GM10248 (cell line): ENCODE data around the gene OR7C1.

Experiments
- CTCF ChIA-PET: fragments of 300-600 bp; sonication (Branson Sonifier 250); formaldehyde crosslinking; extraction: SDS; loops from one replicate; lab custom pipeline; 2021; ENCODE audit warnings: antibody characterized with exemption; lab: Yijun Ruan, JAX
- POLR2A ChIA-PET: fragments of 350-650 bp; sonication (Branson Sonifier 250); formaldehyde crosslinking; extraction: SDS; loops from one replicate; lab custom pipeline; 2020; ENCODE audit warnings: antibody characterized with exemption; lab: Yijun Ruan, JAX
- DNase-seq: peaks from one replicate; pipeline ENCODE4 v3.0.0; 2012; ENCODE audit errors: extremely low spot score
- CTCF ChIP-seq: IDR thresholded peaks from 2 replicates; pipeline ENCODE4 v1.5.1; 2012; ENCODE audit warnings: mild to moderate bottlenecking, low read depth; ENCODE audit errors: extremely low read depth, missing control alignments, control extremely low read depth

OR7C1 gene

GRCh38 chr19:14817052-14817451 lies 17.9 kb downstream of the OR7C1 start:
- no peak for DNase-seq
- ChIA-PET CTCF (no interaction called here), POLR2A (no interaction called here)
- TF ChIP-seq CTCF, result no peak

GRCh38 chr19:14814982-14815652 lies 19.9 kb downstream of the OR7C1 start:
- TF ChIP-seq CTCF, result no peak
- ChIA-PET POLR2A (no interaction called here), CTCF (no interaction called here)
- no peak for DNase-seq

GRCh38 chr19:14809272-14810057 lies 25.5 kb downstream of the OR7C1 start:
- DNase-seq, result no peak
- CTCF ChIA-PET, result interaction anchor here (2.3 kb wide), 1 partner anchor 21 kb away, joined by 5 read pairs; no protein-coding TSS in a partner anchor
- TF ChIP-seq CTCF, result no peak
- POLR2A ChIA-PET, result no interaction called here

GRCh38 chr19:14804765-14805164 lies 30.2 kb downstream of the OR7C1 start:
- CTCF ChIA-PET, result interaction anchor here (1.2 kb wide), 1 partner anchor 18 kb away, joined by 3 read pairs; no protein-coding TSS in a partner anchor
- no peak for DNase-seq
- no peak for TF ChIP-seq CTCF
- POLR2A ChIA-PET, result no interaction called here

GRCh38 chr19:14798760-14799159 lies 36.2 kb downstream of the OR7C1 start:
- POLR2A ChIA-PET, result no interaction called here
- DNase-seq, result no peak
- CTCF ChIA-PET, result interaction anchor here (0.6 to 1.7 kb wide), 2 partner anchors 12 to 509 kb away, joined by 3 to 8 read pairs; no protein-coding TSS in a partner anchor
- TF ChIP-seq CTCF, result no peak

- ChIA-PET POLR2A (interaction anchor here (0.6 kb wide), 1 partner anchor 21 kb away, joined by 6 read pairs; no protein-coding TSS in a partner anchor), CTCF (interaction anchor here (1.1 kb wide), 1 partner anchor 10 kb away, joined by 5 read pairs; no protein-coding TSS in a partner anchor)
- no peak for TF ChIP-seq CTCF
- DNase-seq, result no peak
Measured at GRCh38 chr19:14796021-14796420, 39.0 kb downstream of the OR7C1 start.
